Measurements from ENCODE around the gene MAU2.
A peak's percentile ranks its signal among the peaks of the same experiment; 100 is the strongest.
"Not testable (repeated sequence)": the region's sequence is repeated elsewhere in the genome, so short reads cannot be mapped to it uniquely, and the experiment has no call there.

Gene MAU2

DNA sequence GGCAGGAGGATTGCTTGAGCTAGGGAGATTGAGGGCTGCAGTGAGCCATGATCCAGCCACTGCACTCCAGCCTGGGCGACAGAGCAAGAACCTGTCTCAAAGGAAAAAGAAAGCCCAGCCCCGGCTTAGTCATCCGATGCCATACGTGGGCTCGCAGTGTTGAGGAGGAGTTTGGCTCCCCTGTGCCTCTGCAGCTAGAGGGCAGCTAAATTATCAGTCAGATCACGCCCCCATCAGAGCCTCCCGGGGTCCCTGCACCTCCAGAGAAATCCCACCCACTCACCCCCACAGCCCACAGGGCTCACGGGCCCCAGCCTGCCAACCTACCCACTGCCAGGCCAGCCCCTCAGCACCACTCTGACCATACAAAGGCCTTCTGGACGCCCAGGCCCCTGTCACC, 27.6 kb downstream of the MAU2 start:
- DNase-seq: no peak

DNA sequence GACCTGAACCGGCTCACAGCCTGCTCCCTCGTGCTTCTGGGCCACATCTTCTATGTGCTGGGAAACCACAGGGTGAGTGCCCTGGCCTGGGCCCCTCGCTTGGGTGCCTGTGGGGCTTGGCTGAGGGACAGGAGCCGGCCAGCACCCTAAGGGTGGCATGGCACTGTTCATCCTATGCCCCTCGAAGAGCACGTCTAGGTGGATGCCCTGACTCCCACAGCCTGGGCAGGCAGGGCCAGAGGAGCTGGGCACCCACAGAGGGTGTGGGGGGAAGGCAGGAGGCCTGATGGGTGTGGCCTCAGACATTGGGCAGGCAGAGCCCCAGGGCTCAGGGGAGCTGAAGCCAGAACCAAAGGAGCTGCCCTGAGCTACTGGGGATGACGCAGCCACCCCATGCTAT, 28.7 kb downstream of the MAU2 start:
- no peak for DNase-seq

DNA sequence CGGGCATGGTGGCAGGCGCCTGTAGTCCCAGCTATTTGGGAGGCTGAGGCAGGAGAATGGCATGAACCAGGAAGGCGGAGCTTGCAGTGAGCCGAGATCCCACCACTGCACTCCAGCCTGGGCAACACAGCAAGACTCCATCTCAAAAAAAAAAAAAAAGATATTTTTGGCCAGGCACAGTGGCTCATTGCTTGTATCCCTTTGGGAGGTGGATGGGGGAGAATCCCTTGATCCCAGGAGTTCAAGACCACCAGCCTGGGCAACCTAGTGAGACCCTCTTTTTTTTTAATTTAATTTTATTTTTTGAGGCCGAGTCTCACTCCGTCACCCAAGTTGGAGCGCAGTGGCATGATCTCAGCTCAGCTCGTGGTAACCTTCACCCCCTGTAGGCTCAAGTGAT, 30.1 kb downstream of the MAU2 start:
- DNase-seq: not testable (repeated sequence)

DNA sequence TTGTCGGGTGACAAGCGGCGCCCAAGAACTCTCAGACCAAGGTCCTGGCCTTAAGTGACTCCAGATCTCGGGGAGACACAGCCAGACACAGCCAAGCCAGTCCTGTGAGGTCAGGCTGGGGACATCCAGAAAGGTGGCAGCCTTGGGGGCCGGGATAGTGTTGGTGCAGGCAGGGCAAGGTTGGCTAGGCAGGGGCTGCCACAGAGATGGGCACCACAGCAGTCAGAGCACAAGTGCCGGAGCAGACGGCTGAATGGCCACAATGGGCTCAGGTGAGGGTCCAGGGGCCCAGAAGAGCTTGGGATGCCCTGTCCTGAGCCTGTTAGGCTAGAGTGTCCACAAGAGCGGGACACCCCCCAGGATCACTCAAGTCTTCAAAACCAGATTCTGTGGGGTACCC, 32.2 kb downstream of the MAU2 start:
- no peak for DNase-seq

DNA sequence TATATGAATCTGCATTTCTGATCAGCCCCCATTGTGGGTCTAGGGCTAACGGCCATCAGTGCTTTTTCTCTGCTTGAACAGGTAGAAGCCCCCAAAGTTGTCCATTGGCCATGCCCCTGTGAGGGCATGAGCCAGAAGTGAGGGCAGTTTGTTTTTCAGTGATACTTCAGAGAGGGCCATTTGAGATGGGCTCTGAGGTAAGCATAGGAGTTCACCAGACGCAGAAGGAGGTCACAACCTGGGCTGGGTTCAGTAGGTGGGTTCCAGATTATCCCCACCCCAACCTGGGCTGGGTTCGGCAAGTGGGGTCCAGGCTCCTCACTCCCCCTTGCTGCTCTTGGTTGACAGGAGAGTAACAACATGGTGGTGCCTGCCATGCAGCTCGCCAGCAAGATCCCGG, 33.4 kb downstream of the MAU2 start:
- no peak for DNase-seq

DNA sequence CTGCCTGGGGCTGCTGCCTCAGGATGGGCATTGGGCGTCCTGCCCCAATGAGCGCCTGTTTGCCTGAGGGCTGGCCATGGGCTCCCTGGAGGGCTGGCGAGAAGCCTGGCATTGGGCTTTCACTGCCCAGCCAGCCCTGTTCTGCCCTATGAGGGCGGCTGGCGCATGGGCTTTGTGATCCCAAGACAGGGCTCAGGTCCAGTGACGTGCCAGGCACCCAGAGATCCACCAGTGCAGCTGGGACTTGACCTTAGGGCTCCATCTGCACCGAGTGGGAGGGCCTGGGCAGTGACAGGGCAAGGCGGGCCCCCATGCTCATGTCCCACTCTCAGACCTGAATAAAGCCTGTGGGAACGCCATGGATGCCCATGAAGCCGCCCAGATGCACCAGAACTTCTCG, 34.3 kb downstream of the MAU2 start:
- no peak for DNase-seq

DNA sequence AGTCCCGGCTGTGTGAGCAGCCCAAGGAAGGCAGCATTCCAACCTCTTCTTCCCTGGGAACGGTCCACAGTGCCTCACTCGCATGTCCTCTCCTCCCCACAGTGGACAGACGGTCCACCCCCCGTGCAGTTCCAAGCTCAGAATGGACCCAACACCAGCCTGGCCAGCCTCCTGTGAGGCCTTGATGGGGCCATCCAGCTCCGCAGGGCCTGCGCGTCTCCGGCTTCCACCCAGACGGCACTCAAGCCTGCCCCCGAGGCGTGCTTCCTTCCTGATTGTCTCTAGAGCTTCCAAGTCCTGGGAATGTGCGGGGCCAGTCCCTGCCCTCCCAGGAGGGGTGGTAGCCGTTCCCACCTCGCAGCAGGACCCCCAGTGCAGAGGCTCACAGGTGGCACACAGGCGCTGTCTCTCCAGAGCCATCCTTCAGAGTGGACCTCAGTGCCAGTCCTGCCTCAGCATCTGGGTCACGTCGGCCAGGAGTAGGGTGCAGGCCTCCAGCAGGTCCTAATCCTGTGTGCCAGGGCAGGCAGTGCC, 35.0 kb downstream of the MAU2 start:
- DNase-seq: no peak

DNA sequence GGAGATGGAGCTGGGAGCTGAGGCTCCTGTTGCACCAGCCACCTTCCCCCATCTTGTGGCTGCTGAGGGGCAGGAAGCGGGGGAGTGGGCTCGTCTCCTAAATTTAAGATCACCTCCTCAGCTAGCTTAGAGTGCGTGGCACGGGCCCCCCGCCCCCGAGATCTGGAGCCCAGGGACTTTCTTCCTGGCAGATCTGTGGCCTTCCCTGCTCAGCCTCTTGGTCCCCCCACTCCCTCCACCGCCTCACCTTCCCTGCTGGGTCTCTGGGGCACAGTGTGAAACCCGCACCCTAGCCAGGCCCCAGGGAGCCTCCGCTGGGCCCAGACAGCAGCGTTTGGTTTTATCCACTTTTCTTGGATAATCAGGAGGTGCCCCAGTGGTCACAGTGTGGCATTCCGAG, 35.9 kb downstream of the MAU2 start:
- DNase-seq: no peak

DNA sequence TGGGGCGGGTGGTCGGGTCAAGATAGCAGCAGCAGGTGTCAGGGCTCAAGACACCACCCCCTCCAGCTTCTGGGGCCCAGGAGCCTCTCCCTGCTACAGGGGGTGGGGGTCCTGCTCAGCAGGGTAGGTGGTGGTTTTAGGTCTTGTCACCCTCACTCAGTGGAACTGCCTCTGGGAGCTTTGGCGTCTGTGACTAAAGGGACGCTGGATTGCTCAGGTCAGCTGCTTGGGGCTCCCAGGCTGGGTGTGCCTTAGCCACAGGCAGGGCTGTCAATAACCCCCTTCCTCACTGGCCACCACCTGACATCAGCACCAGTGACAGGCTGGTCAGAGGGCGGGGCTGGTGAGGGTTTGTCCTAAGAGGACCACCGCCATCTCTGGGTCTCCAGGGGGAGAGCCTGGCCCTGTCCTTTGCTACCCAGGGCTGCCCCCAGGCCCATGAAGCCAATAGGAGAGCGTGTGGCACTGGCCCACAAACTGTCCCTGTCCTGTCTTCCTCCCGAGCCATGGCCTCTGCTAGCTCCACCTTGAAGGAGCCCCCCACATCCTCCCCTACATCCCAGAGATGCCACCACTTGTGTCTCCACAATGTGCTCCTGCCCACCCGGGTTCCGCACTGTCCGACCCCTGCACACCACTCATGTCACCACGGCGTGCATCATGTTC, 36.4 kb downstream of the MAU2 start:
- no peak for DNase-seq

DNA sequence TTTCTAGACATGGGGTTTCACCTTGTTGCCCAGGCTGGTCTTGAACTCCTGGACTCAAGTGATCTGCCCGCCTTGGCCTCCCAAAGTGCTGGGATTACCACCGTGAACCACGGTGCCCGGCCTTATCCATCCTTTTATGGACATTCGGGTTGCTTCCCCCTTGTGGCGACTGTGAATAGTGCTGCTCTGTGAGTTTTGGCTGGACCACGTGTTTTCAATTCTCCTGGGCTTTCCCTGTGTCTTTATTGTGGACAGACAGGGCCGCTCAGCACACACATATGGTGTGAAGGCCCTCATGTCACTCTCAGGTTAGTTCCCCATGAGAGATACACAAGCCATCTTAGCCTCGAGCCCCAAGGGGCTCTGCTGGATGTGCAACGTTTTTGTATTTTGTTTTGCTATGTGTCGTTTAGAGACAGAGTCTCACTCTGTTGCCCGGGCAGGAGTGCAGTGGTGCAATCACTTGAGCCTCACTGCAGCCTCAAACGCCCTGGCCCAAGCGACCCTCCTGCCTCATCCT, 40.5 kb downstream of the MAU2 start:
- peak; percentile 16 to 67 (median 43) for DNase-seq

DNA sequence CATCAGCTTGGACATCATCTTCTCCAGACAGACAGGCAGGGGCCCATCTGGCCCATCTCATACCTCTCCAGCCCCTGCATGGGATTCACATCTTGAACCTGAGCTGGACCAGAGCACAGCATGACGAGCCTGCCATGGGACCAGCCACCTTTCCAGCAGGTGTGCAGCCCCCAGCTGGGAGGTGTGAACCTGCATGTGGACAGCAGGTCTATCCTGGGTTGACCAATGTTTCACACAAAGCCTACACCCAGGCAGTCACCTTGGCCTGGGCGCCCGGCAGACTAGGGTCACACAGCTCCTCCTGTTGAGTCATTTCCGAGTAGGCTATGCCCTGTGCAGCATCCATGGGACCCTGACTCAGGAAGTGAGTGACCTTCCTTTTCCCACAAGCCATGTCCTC, 41.4 kb downstream of the MAU2 start:
- DNase-seq: no peak

DNA sequence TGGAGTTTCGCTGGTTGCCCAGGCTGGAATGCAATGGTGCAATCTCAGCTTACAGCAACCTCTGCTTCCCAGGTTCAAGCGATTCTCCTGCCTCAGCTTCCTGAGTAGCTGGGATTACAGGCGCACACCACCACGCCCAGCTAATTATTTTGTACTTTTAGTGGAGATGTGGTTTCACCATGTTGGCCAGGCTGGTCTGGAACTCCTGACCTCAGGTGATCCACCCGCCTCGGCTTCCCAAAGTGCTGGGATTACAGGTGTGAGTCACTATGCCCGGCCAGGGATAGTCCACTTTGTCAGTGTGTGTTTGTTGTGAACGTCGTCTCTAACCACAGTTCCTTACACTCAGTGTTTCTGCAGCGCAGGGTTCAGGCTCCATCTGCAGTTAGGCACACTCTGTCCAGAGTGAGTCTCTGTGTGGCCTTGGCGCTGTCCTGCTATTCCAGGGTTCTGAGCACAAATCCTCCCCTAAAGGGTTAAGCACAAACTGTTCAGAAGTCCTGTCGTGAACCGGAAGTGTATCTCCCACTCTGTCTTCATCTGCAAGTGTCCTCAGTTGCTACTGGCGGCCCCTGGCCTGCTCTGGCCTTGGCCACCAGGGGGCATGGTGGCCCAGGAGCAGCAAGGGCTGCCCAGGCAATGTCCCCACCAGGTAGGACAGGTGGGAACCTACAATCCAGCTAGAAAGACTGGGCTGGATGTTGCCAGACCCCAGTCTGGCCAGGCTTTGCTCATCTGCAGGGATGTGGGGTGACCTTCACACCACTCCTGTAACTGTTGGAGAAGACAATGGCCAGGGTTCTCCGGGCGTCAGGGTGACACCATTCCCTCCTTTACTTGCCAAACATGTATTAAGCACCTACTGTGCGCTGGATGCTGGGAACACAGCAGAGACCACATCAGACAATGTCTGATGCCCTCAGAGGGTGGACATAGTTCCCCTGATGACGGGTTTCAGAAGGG, 46.1 kb downstream of the MAU2 start:
- DNase-seq: peak; percentile 20 to 73 (median 60)

DNA sequence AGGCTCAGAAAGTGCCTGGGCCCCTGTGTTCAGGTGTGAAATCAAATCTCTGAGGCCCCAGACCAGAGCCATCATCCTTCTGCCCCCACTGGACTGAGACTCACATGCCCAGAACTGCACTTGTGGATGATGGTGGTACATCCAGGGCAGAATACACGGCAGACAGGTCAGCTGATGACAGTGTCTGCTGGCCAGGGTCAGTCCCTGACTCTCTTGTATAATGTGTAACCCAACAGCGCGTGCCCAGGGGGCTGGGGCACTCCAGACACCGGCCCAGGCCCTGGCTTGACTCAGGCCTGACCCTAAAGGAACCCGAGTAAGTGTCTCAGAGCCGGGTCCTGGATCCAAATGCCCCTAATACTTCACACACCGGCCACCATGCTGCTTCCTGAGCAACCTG, 47.5 kb downstream of the MAU2 start:
- no peak for DNase-seq

DNA sequence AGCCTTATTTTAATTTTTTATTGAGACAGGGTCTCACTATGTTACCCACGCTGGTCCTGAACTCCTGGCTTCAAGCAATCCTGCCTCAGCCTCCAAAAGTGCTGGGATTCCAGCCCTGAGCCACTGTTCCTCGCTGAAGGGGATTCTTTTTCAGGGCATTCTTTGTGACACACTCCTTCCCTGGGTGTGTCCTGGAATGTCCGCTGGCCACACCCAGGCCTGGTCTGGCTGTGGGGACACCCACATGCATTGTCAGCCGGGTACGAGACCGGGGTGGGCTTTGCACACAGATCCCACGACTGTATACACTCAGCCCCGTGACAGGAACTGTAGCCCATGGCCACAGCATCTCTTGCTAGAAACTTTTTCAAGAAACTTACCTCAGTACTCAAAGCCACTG, 50.4 kb downstream of the MAU2 start:
- DNase-seq: no peak

DNA sequence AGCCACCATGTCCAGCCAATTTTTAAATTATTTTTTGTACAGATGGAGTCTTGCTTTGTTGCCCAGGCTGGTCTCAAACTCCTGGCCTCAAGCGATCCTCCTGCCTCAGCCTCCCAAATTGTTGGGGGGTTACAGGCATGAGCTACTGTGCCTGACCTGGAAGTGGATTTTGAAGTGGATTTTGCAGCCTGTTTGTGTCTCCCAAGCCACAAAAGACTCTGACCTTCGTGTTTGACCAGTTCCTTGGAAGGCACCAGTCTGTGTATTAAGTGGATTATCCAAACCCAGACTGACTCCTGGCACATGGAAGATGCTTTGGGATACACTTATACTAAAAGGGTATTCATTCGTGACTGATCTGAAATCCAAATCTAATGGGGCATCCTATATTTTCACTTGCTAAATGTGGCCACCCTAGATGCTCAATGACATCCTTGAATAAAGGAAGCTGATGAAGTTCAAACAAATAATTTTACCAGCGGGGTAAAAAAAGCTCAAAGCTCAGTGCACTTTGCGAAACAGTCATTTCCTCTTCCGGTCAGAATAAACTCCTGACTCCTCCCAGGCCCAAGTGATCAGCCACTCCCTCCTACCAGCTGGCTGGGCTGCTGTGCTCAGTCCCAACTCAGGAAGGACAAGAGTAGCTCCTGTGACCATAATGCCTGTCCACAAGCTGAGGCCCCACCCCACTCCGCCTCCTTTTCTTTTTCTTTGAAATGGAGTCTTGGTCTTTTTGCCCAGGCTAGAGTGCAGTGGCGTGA, 52.2 kb downstream of the MAU2 start:
- DNase-seq: peak in 2 of 6 experiments; percentile 14 to 15

DNA sequence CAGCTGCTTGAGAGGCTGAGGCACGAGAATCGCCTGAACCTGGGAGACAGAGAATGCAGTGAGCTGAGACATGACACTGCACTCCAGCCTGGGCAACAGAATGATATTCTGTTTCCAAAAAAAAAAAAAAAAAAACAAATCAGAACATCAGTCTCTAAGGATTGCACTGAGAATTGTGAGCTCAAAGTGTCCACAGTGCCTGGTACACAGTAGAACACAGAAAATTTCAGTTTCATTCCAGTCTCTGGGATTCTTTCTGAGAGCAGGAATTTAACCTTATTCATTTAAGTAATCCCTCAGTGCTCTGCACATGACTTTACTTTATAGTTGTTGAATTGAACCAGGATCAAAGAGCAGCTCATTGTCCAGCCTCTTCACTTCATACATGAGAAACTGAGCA, 58.9 kb downstream of the MAU2 start:
- DNase-seq: no peak

DNA sequence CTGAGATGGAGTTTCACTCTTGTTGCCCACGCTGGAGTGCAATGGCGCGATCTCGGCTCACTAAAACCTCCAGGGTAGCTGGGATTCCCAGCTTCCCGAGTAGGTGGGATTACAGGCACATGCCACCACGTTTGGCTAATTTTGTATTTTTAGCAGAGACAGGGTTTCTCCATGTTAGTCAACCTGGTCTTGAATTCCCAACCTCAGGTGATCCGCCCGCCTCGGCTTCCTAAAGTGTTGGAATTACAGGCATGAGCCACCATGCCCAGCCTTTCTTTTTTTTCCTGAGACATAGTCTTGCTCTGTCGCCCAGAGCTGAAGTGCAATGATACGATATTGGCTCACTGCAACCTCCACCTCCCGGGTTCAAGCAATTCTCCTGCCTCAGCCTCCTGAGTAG, 59.7 kb downstream of the MAU2 start:
- not testable (repeated sequence) for DNase-seq

DNA sequence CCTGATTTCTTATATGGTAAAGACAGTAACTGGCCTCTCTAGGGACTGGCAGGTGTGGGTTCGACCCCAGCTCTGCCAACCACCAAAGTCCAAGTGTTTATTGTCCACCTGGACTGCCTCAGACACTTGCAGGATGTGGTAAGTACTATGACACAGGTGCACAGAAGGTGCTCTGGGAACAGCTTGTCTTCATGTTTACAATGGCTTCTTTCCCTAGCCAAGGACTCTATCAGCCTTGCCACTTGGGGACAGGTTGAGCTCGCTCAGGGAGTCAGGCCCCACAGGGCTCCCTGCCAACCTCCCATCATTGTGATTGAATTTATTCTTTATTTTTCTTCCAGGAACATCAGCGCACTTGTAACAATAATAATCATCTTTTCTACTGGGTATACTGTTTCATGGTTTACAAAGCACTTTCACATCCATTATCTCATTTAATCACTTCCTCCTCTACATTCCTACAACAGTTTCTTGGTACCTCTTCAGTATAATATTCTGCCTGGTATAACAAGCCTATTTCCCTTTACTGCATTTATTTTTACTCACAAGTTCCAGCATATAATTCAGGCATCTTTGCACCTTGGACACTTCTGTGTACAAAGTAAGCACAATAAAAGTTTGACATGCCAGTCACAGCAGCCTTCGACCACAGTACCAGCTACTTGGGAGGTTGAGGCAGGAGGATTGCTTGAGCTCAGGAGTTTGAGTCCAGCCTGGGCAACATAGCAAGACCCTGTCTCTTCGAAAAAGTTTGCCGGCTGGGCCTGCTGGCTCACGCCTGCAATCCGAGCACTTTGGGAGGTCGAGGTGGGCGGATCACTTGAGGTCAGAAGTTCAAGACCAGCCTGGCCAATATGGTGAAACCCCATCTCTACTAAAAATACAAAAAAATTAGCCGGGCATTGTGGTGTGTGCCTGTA, 60.6 kb downstream of the MAU2 start:
- DNase-seq: no peak

DNA sequence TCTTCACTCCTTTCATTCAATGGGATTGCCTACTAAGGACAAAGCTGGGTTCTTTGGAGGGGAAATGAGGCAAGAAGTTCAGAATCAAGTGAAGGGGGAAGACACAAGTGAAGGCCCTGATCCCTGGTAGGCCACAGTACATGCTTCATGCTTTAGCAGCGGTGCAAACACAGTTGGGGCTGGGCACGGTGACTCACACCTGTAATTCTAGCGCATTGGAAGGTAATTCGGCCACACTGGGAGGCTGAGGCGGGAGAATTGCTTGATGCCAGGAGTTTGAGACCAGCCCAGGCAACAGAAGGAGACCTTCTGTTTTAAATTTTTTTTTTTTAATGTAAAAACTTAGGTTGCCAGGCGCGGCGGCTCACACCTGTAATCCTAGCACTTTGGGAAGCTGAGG, 61.5 kb downstream of the MAU2 start:
- DNase-seq: no peak

DNA sequence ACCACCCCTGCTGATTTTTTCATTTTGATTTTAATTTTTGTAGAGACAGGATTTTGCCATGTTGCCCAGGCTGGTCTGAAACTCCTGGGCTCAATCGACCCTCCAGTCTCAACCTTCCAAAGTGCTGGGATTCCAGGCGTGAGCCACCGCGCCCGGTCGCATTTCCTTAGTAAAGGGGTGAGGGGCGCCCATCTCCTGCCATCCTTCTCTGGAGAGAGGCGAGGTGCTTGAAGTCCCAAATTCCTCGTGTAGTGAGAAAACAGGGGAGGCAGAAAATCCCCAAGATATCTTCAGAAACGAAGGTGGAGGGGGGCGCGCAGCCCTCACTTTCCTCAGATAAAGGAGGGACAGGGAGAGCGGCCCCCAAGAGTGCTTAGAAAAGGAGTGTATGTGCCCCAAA, 63.9 kb downstream of the MAU2 start:
- DNase-seq: no peak

DNA sequence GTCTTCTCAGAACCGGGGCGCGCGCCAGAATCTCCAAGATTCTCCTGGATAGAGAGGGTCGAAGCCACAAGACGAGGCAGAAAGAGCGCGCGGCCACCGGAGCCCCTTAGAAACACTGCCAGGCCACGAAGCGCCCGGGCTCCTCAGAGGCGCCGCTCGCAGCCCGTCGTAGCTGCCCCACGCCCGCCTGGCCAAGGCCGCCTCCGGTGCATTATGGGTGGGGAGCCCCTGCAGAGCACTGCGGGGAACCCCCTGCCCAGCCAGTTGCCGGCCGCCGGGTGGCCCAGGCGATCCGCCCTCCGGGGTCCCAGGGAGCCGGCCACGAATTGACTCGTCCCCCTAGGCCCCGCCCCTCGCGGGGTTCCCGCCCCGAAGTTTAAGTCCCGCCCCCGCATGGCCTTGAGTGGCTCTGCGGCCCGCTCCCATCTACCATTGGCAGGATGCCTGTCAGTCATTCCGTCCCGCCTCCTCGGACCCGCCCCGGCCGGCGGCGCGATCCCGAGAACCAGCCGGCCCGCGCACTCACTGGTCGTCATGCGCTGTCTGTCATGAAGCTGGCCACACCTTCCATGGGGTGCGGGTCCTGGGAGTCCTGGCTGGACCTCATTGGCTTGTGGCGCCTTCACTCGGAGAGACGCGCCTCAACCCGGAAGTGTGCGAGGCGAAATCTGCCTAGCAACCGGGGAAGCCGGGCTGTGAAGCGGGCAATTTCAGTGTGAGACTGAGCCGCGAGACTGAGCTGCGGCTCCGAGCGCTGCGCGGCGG, 64.7 kb downstream of the MAU2 start:
- DNase-seq: peak; percentile 98 to 100 (median 99)
